ENCODE measurements around the gene BPIFB2. TPM values are rescaled to one million over a fixed set of nuclear protein-coding genes. Genes with fewer than 3 reads are reported as not detected.

Gene BPIFB2
- polyA plus RNA-seq, 1 donor (not counting 4 experiments of a cell fraction or from before 2014, with no cell fraction given), result not detected

DNA sequence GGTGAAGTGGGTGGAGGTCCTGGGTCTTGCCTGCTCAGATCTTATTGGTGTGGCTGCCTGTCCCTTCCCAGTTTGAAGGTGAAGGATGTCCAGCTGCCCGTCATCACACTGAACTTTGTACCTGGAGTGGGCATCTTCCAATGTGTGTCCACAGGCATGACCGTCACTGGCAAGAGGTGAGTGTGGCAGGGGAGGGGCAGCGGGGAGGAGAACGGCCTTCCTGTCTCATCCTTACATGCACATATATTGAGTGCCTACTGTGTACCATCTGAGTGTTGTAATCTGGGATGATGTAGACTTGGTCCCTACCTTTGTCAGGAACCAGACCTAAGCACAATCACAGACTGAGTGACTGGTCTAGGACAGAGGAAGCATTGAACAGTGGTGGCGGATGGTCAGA lies 26.6 kb downstream of the BPIFB2 start:
- no peak overlapping the region for H3K9ac ChIP-seq (ENCODE audit: control insufficient read depth, extremely low read depth, insufficient read depth, low read length)
- no peaks in the 10 kb centered on the region for H3K9me1 ChIP-seq (ENCODE audit: control insufficient read depth, extremely low read depth, insufficient read depth, low read length)
- no peaks in the 10 kb centered on the region for H3K79me2 ChIP-seq (ENCODE audit: control insufficient read depth, insufficient read depth, low read length)
- no peak overlapping the region for H3K4me2 ChIP-seq (ENCODE audit: control insufficient read depth, extremely low read depth, insufficient read depth, low read depth, low read length)
- no peaks in the 10 kb centered on the region for H4K20me1 ChIP-seq (ENCODE audit: control insufficient read depth, extremely low read depth, insufficient read depth, low read length)
- no peak overlapping the region for H3K4me3 ChIP-seq (ENCODE audit: control insufficient read depth in 2 of 3, extremely low read depth in 1 of 3, insufficient read depth in 2 of 3, low read depth in 1 of 3, low read length in 3 of 3)
- dilution Hi-C loops (cut with MboI; ENCODE audit: extremely low pct_ligation_motif_present, low sequenced_read_pairs), result no loop called here
- H3K36me3 ChIP-seq (ENCODE audit: control insufficient read depth in 2 of 2, extremely low read depth in 1 of 2, insufficient read depth in 2 of 2, low read length in 2 of 2), result no peaks in the 10 kb centered on the region
- H3K4me1 ChIP-seq (ENCODE audit: control insufficient read depth, extremely low read depth, insufficient read depth, low read length), result no peaks in the 10 kb centered on the region
- no peak overlapping the region for H2AFZ ChIP-seq (ENCODE audit: control insufficient read depth, low read length)
- no peak for DNase-seq (ENCODE audit: low read depth, low spot score)
- H3K27me3 ChIP-seq (ENCODE audit: control insufficient read depth, extremely low read depth, insufficient read depth, low read length), result no peaks in the 10 kb centered on the region
- FAIRE-seq, result no peak
- H3K27ac ChIP-seq (ENCODE audit: control insufficient read depth, insufficient read depth, low read length), result no peak overlapping the region
- TF ChIP-seq, protein P1, sequence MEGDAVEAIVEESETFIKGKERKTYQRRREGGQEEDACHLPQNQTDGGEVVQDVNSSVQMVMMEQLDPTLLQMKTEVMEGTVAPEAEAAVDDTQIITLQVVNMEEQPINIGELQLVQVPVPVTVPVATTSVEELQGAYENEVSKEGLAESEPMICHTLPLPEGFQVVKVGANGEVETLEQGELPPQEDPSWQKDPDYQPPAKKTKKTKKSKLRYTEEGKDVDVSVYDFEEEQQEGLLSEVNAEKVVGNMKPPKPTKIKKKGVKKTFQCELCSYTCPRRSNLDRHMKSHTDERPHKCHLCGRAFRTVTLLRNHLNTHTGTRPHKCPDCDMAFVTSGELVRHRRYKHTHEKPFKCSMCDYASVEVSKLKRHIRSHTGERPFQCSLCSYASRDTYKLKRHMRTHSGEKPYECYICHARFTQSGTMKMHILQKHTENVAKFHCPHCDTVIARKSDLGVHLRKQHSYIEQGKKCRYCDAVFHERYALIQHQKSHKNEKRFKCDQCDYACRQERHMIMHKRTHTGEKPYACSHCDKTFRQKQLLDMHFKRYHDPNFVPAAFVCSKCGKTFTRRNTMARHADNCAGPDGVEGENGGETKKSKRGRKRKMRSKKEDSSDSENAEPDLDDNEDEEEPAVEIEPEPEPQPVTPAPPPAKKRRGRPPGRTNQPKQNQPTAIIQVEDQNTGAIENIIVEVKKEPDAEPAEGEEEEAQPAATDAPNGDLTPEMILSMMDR (optimal IDR thresholded peaks at IDR 0.05 in 1 of 3, IDR thresholded peaks at IDR 0.05 in 1 of 3, conservative IDR thresholded peaks at IDR 0.05 in 1 of 3; ENCODE audit: extremely low read depth in 1 of 3, insufficient read depth in 2 of 3, low read length in 3 of 3), result no peak
- no peak for TF ChIP-seq EZH2 (IDR thresholded peaks at IDR 0.05; ENCODE audit: low read length)
- no peaks in the 10 kb centered on the region for H3K9me3 ChIP-seq (ENCODE audit: control insufficient read depth, low read depth, low read length)

DNA sequence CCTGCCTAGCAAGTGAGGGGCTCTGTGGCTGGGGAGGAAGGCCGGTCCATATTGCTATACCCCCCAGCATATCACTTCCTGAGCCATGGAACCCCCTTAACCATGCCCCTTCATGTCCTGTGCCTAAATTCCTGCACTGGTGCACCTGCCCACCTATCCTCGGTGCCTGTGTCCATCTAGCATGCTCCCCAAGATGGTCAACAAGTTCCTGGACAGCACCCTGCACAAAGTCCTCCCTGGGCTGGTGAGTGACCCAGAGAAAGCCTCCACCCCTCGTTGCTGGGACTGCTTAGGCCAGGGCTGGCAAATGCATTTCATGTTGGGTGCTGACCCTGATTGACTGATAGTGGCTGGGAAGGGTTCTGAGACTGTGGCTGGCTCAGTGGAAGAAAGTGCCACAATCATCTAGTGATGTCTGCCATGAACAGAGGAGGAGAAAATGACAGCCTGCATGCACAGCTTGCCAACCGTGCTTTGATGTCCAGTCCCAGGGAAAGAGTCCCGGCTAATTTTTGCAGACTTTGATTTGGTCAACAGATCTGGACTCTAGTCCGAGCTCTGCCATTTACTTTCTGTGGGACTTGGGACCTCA lies 27.5 kb downstream of the BPIFB2 start:
- H2AFZ ChIP-seq (ENCODE audit: control insufficient read depth, low read length), result no peak overlapping the region
- peaks cover 2% of the 10 kb centered on the region for H3K27me3 ChIP-seq (ENCODE audit: control insufficient read depth, extremely low read depth, insufficient read depth, low read length)
- dilution Hi-C loops (cut with MboI; ENCODE audit: extremely low pct_ligation_motif_present, low sequenced_read_pairs), result no loop called here
- FAIRE-seq (no peak), DNase-seq (ENCODE audit: low read depth, low spot score) (no peak)
- no peak overlapping the region for H3K9ac ChIP-seq (ENCODE audit: control insufficient read depth, extremely low read depth, insufficient read depth, low read length)
- no peaks in the 10 kb centered on the region for H3K9me3 ChIP-seq (ENCODE audit: control insufficient read depth, low read depth, low read length)
- H3K4me3 ChIP-seq (ENCODE audit: control insufficient read depth in 2 of 3, extremely low read depth in 1 of 3, insufficient read depth in 2 of 3, low read depth in 1 of 3, low read length in 3 of 3), result no peak overlapping the region
- H3K4me2 ChIP-seq (ENCODE audit: control insufficient read depth, extremely low read depth, insufficient read depth, low read depth, low read length), result no peak overlapping the region
- H3K27ac ChIP-seq (ENCODE audit: control insufficient read depth, insufficient read depth, low read length), result no peak overlapping the region
- H3K36me3 ChIP-seq (ENCODE audit: control insufficient read depth in 2 of 2, extremely low read depth in 1 of 2, insufficient read depth in 2 of 2, low read length in 2 of 2), result no peaks in the 10 kb centered on the region
- TF ChIP-seq, protein P1 (optimal IDR thresholded peaks at IDR 0.05 in 1 of 3, IDR thresholded peaks at IDR 0.05 in 1 of 3, conservative IDR thresholded peaks at IDR 0.05 in 1 of 3; ENCODE audit: extremely low read depth in 1 of 3, insufficient read depth in 2 of 3, low read length in 3 of 3), result no peak
- no peak for TF ChIP-seq EZH2 (IDR thresholded peaks at IDR 0.05; ENCODE audit: low read length)
- no peaks in the 10 kb centered on the region for H3K4me1 ChIP-seq (ENCODE audit: control insufficient read depth, extremely low read depth, insufficient read depth, low read length)
- no peaks in the 10 kb centered on the region for H3K79me2 ChIP-seq (ENCODE audit: control insufficient read depth, insufficient read depth, low read length)
- H3K9me1 ChIP-seq (ENCODE audit: control insufficient read depth, extremely low read depth, insufficient read depth, low read length), result no peaks in the 10 kb centered on the region
- no peaks in the 10 kb centered on the region for H4K20me1 ChIP-seq (ENCODE audit: control insufficient read depth, extremely low read depth, insufficient read depth, low read length)

Data from keratinocyte (primary cell).